Caco-2 (cell line): ENCODE data around the gene RECK. TPM values are rescaled to one million over a fixed set of nuclear protein-coding genes. Genes with fewer than 3 reads are reported as not detected.
A peak's percentile ranks its signal among the peaks of the same experiment; 100 is the strongest.

Experiments
- BruUV-seq: library from RNA; stranded (reverse); fragments of 400-500 nt; replicated peaks from 2 replicates; lab custom pipeline; 2021; lab: Mats Ljungman, UMichigan
- CTCF ChIA-PET: fragments of 300-600 bp; sonication (Branson Sonifier 250); formaldehyde crosslinking; loops from one replicate; lab custom pipeline; 2022; ENCODE audit warnings: antibody characterized with exemption; lab: Charles Lee
- POLR2A ChIA-PET: fragments of 300-600 bp; sonication (Branson Sonifier 250); formaldehyde crosslinking; loops from one replicate; lab custom pipeline; 2022; ENCODE audit warnings: antibody characterized with exemption; lab: Charles Lee
- DNase-seq, 2 experiments: peaks; one replicate each; pipeline versions ENCODE4 v3.0.0 to v3.0.0-alpha.2; 2020 to 2022
- H3K27me3 ChIP-seq: replicated peaks from 2 replicates; pipeline ENCODE4 v1.6.0; 2011; ENCODE audit warnings: low read length; ENCODE audit not compliant: control insufficient read depth, insufficient read depth
- H3K36me3 ChIP-seq: 2 replicates; pipeline ENCODE4 v1.5.1; 2011; ENCODE audit warnings: low read length; ENCODE audit not compliant: control insufficient read depth, insufficient read depth
- H3K4me1 ChIP-seq: fragments of 250-450 bp; sonication (Bioruptor Pico); 2 replicates; pipeline ENCODE4 v1.5.1; 2020; ENCODE audit warnings: mild to moderate bottlenecking
- H3K4me3 ChIP-seq: 2 replicates; pipeline ENCODE4 v1.5.1; 2011; ENCODE audit warnings: low read depth, mild to moderate bottlenecking, control low read depth, low read length
- H3K9me3 ChIP-seq: fragments of 250-450 bp; sonication (Bioruptor Pico); 2 replicates; pipeline ENCODE4 v1.5.1; 2020; ENCODE audit warnings: mild to moderate bottlenecking, moderate library complexity
- H3K27ac Mint-ChIP-seq: one replicate; pipeline ENCODE4 v1.8.0; 2022; ENCODE audit warnings: mixed read lengths; ENCODE audit not compliant: unreplicated experiment
- H3K27me3 Mint-ChIP-seq: one replicate; pipeline ENCODE4 v1.8.0; 2022; ENCODE audit warnings: mixed read lengths; ENCODE audit not compliant: insufficient read depth, unreplicated experiment
- H3K36me3 Mint-ChIP-seq: one replicate; pipeline ENCODE4 v1.8.0; 2022; ENCODE audit warnings: mild to moderate bottlenecking, mixed read lengths; ENCODE audit not compliant: insufficient read depth, unreplicated experiment
- H3K4me1 Mint-ChIP-seq: one replicate; pipeline ENCODE4 v1.8.0; 2022; ENCODE audit warnings: low read depth, mixed read lengths; ENCODE audit not compliant: unreplicated experiment
- H3K4me3 Mint-ChIP-seq: one replicate; pipeline ENCODE4 v1.8.0; 2022; ENCODE audit warnings: mild to moderate bottlenecking, moderate library complexity, mixed read lengths; ENCODE audit not compliant: unreplicated experiment
- H3K9me3 Mint-ChIP-seq: one replicate; pipeline ENCODE4 v1.8.0; 2022; ENCODE audit warnings: mixed read lengths; ENCODE audit not compliant: unreplicated experiment
- CTCF ChIP-seq, 2 experiments: fragments of 200-600 bp in 1 of 2; IDR thresholded peaks; 1 replicate in 1 of 2; 2 replicates in 1 of 2; pipeline versions ENCODE4 v1.5.1 to v1.8.0; 2011 to 2022; ENCODE audit warnings: antibody characterized with exemption in 1 of 2, control low read depth in 1 of 2, inconsistent platforms in 1 of 2, low read depth in 1 of 2, low read length in 1 of 2, mild to moderate bottlenecking in 1 of 2, moderate library complexity in 1 of 2; ENCODE audit not compliant: insufficient read depth in 1 of 2, severe bottlenecking in 1 of 2, unreplicated experiment in 1 of 2
- intact Hi-C: fragments of 100-400 bp; cut with micrococcal nuclease; formaldehyde crosslinking; loops from one replicate; pipeline ENCODE4 v1.10.0; 2022; ENCODE audit not compliant: unreplicated experiment
- total RNA-seq: library from RNA; stranded (reverse); gene quantifications from 2 replicates; pipeline ENCODE4 v1.2.3, GENCODE V29; 2022

RECK gene
- total RNA-seq, 1 experiment from 2014 or later = 1.8 TPM

GRCh38 chr9:35998333-35998732 lies 38.4 kb upstream of the RECK start:
- intact Hi-C loops = no loop called here

GRCh38 chr9:36005891-36006290 lies 30.8 kb upstream of the RECK start:
- no peaks in the 10 kb centered on the region for H3K9me3 ChIP-seq
- no peak for TF ChIP-seq CTCF (IDR thresholded peaks at IDR 0.05; ENCODE audit: insufficient read depth in 1 of 2, low read depth in 1 of 2, low read length in 1 of 2, severe bottlenecking in 1 of 2, unreplicated experiment in 1 of 2)
- H3K4me1 Mint-ChIP-seq = peaks cover 18% of the 10 kb centered on the region
- ChIA-PET POLR2A (no interaction called here), CTCF (interaction anchor here (0.9 to 1.0 kb wide), 2 partner anchors 60 to 100 kb away, joined by 3 read pairs; no protein-coding TSS in a partner anchor)
- H3K9me3 Mint-ChIP-seq = no peaks in the 10 kb centered on the region
- H3K4me3 ChIP-seq = no peak overlapping the region
- no peak overlapping the region for H3K27ac Mint-ChIP-seq
- no peak for DNase-seq
- BruUV-seq = no TSS peak
- no peaks in the 10 kb centered on the region for H3K36me3 ChIP-seq
- peaks cover 7% of the 10 kb centered on the region for H3K27me3 Mint-ChIP-seq
- H3K4me1 ChIP-seq = peaks cover 21% of the 10 kb centered on the region
- intact Hi-C loops = loop anchor here (5.0 to 10.0 kb wide), 4 partner anchors 36 to 99 kb away; partner anchors contain the start of gene OR2S2
- H3K4me3 Mint-ChIP-seq = no peak overlapping the region
- H3K27me3 ChIP-seq = no peaks in the 10 kb centered on the region; the same call in 1 of the 2 replicates
- no peaks in the 10 kb centered on the region for H3K36me3 Mint-ChIP-seq

More at GRCh38 chr9:35998333-35998732, 38.4 kb upstream of the RECK start:
- POLR2A ChIA-PET = no interaction called here
- H3K27ac Mint-ChIP-seq = no peak overlapping the region
- no TSS peak for BruUV-seq
- Histone ChIP-seq H3K27me3 (no peaks in the 10 kb centered on the region; the same call in 1 of the 2 replicates), H3K36me3 (no peaks in the 10 kb centered on the region), H3K9me3 (peaks cover 11% of the 10 kb centered on the region; the same call in 1 of the 2 replicates), H3K4me3 (no peak overlapping the region), H3K4me1 (no peaks in the 10 kb centered on the region)
- H3K36me3 Mint-ChIP-seq = no peaks in the 10 kb centered on the region
- CTCF ChIA-PET = no interaction called here
- H3K9me3 Mint-ChIP-seq = no peaks in the 10 kb centered on the region
- DNase-seq = no peak
- no peaks in the 10 kb centered on the region for H3K4me1 Mint-ChIP-seq
- no peak for TF ChIP-seq CTCF (IDR thresholded peaks at IDR 0.05; ENCODE audit: insufficient read depth in 1 of 2, low read depth in 1 of 2, low read length in 1 of 2, severe bottlenecking in 1 of 2, unreplicated experiment in 1 of 2)
- H3K4me3 Mint-ChIP-seq = no peak overlapping the region
- H3K27me3 Mint-ChIP-seq = peaks cover 8% of the 10 kb centered on the region

GRCh38 chr9:36006549-36007315 lies 30.0 kb upstream of the RECK start:
- Histone ChIP-seq H3K36me3 (no peaks in the 10 kb centered on the region), H3K27me3 (no peaks in the 10 kb centered on the region; the same call in 1 of the 2 replicates), H3K4me3 (no peak overlapping the region), H3K4me1 (peaks cover 21% of the 10 kb centered on the region), H3K9me3 (no peaks in the 10 kb centered on the region)
- BruUV-seq = no TSS peak
- POLR2A ChIA-PET = no interaction called here
- no peaks in the 10 kb centered on the region for H3K9me3 Mint-ChIP-seq
- peaks cover 13% of the 10 kb centered on the region for H3K27me3 Mint-ChIP-seq
- TF ChIP-seq CTCF (IDR thresholded peaks at IDR 0.05; ENCODE audit: insufficient read depth in 1 of 2, low read depth in 1 of 2, low read length in 1 of 2, severe bottlenecking in 1 of 2, unreplicated experiment in 1 of 2) = no peak
- no peaks in the 10 kb centered on the region for H3K36me3 Mint-ChIP-seq
- no peak overlapping the region for H3K27ac Mint-ChIP-seq
- peaks cover 18% of the 10 kb centered on the region for H3K4me1 Mint-ChIP-seq
- CTCF ChIA-PET = interaction anchor here (0.7 to 1.2 kb wide), 4 partner anchors 17 to 184 kb away, joined by 3 to 5 read pairs (median 3); partner anchors contain the start of gene CLTA
- intact Hi-C loops = loop anchor here (5.0 to 10.0 kb wide), 4 partner anchors 36 to 98 kb away; partner anchors contain the start of gene OR2S2
- no peak overlapping the region for H3K4me3 Mint-ChIP-seq
- peak; percentile 23 to 42 for DNase-seq
